ENCODE measurements around the gene DNTTIP2. TPM values are rescaled to one million over a fixed set of nuclear protein-coding genes. Genes with fewer than 3 reads are reported as not detected.

The DNTTIP2 gene
- total RNA-seq, 4 donors from 2014 or later, result 3.0 to 37.6 (median 24.2) TPM

DNA sequence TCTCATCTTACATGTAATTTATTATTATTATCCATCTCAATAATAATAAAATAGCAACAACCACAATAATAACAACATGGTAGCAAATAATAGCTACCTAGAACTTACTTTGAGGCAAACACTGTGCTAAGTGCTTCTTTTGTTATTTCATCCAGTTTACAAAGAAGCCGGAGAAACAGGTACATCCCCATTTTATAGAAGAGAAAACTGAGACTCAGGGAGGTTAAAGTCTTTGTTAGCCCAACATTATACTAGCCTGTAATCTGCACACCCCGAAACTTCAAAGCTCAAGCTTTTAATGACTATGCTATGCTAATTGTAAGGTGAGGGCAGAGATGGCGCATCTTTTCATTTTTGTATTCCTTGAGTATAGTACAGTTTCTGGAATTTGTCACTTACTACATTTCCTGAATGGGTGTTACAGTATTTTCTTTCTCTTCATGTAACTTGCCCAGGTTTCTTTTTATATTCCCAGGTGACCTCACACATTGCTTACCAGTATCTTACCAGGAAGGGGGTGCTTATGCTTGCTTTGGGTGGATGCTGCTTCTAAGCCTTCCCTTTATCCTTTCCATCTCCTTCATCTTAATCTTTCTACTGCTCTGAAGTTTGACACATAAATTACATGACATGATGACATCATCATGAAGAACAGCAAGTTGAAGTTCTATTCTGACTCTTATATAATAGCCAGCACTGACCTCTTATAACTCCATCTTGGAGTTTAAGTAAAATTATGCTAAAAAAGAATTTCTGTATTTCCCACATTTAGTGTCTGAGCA, 21.9 kb upstream of the DNTTIP2 start:
- no peak for TF ChIP-seq EP300 (IDR thresholded peaks at IDR 0.05; ENCODE audit: low read depth)
- WGBS, 2 donors (ENCODE audit: low coverage in 1 of 2), result 78 to 99% methylated on average over 2 to 3 of the region's 3 CpGs
- Histone ChIP-seq H3K9me3 (no peaks in the 10 kb centered on the region), H3K4me1 (peaks cover 0 to 21% (median 7%) of the 10 kb centered on the region in 4 donors), H3K36me3 (peaks cover 0 to 30% (median 8%) of the 10 kb centered on the region in 4 donors), H3K27me3 (no peaks in the 10 kb centered on the region), H3K27ac (no peak overlapping the region), H3K4me3 (no peak overlapping the region)
- intact Hi-C loops (cut with DNase I; ENCODE audit: low total_unique reads) (no loop called here), in situ Hi-C loops (cut with MboI; ENCODE audit: low pct_ligation_motif_present in 1 of 4, low pct_unique_long_range_greater_than_20kb in 1 of 4, low sequenced_read_pairs in 3 of 4) (no loop called here)
- no peak for DNase-seq

DNA sequence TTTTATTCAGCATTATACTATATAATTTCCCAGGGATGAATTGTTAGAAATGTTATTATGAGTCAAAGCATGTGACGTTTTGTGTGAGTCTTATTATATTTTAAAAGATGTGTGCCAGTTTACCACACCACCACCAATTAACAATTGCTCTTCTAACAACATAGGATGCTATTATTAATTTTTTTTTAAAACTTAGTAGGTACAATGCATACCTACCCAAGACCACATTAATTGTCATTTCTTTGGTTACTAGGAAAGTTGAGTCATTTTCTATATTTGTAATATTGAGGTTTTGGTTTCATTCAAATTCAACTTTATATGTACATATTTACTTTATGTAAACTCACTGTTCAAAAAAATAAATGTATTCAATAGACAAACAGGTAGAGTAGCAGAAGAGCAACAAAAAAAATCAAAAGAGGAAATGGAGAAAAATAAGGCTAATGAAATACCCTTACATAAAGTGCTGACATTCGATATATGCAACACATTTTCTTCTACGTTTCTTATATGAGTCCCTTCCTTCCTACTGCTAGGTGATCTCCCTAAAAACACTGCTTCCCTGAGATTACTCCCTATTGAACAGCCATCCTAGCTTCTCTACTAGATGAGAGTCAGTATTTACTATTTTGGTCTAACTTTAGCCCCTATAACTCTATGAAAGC, 20.7 kb upstream of the DNTTIP2 start:
- 80 to 90% methylated on average over 3 of the region's 3 CpGs for WGBS, 2 donors (ENCODE audit: low coverage in 1 of 2)
- no peaks in the 10 kb centered on the region for H3K27me3 ChIP-seq

GRCh38 chr1:93888900-93889299, 9.9 kb upstream of the DNTTIP2 start:
- H3K9me3 ChIP-seq, result no peaks in the 10 kb centered on the region
- peaks cover 0 to 20% (median 9%) of the 10 kb centered on the region in 4 donors for H3K36me3 ChIP-seq
- TF ChIP-seq EP300 (IDR thresholded peaks at IDR 0.05; ENCODE audit: low read depth), result no peak
- TF ChIP-seq, protein P1, sequence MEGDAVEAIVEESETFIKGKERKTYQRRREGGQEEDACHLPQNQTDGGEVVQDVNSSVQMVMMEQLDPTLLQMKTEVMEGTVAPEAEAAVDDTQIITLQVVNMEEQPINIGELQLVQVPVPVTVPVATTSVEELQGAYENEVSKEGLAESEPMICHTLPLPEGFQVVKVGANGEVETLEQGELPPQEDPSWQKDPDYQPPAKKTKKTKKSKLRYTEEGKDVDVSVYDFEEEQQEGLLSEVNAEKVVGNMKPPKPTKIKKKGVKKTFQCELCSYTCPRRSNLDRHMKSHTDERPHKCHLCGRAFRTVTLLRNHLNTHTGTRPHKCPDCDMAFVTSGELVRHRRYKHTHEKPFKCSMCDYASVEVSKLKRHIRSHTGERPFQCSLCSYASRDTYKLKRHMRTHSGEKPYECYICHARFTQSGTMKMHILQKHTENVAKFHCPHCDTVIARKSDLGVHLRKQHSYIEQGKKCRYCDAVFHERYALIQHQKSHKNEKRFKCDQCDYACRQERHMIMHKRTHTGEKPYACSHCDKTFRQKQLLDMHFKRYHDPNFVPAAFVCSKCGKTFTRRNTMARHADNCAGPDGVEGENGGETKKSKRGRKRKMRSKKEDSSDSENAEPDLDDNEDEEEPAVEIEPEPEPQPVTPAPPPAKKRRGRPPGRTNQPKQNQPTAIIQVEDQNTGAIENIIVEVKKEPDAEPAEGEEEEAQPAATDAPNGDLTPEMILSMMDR (IDR thresholded peaks at IDR 0.05), result no peak
- TF ChIP-seq POLR2A (IDR thresholded peaks at IDR 0.05), result no peak
- no peak for TF ChIP-seq POLR2AphosphoS5 (IDR thresholded peaks at IDR 0.05)
- H3K27me3 ChIP-seq, result no peaks in the 10 kb centered on the region
- intact Hi-C loops (cut with DNase I; ENCODE audit: low total_unique reads), result no loop called here
- 84 to 85% methylated on average over 6 of the region's 6 CpGs for WGBS, 2 donors (ENCODE audit: low coverage in 1 of 2)
- no peak for DNase-seq
- H3K4me3 ChIP-seq, result no peak overlapping the region
- H3K27ac ChIP-seq, result no peak overlapping the region
- in situ Hi-C loops (cut with MboI; ENCODE audit: low pct_ligation_motif_present in 1 of 4, low pct_unique_long_range_greater_than_20kb in 1 of 4, low sequenced_read_pairs in 3 of 4), result no loop called here
- no peaks in the 10 kb centered on the region for H3K4me1 ChIP-seq

More for the DNA sequence above, 20.7 kb upstream of the DNTTIP2 start:
- Histone ChIP-seq H3K36me3 (peaks cover 0 to 39% (median 12%) of the 10 kb centered on the region in 4 donors), H3K9me3 (no peaks in the 10 kb centered on the region), H3K4me1 (peaks cover 0 to 19% (median 7%) of the 10 kb centered on the region in 4 donors), H3K27ac (no peak overlapping the region), H3K4me3 (no peak overlapping the region)
- in situ Hi-C loops (cut with MboI; ENCODE audit: low pct_ligation_motif_present in 1 of 4, low pct_unique_long_range_greater_than_20kb in 1 of 4, low sequenced_read_pairs in 3 of 4) (no loop called here), intact Hi-C loops (cut with DNase I; ENCODE audit: low total_unique reads) (no loop called here)
- DNase-seq, result no peak
- no peak for TF ChIP-seq POLR2A (IDR thresholded peaks at IDR 0.05)
- TF ChIP-seq, protein P1 (IDR thresholded peaks at IDR 0.05), result no peak

DNA sequence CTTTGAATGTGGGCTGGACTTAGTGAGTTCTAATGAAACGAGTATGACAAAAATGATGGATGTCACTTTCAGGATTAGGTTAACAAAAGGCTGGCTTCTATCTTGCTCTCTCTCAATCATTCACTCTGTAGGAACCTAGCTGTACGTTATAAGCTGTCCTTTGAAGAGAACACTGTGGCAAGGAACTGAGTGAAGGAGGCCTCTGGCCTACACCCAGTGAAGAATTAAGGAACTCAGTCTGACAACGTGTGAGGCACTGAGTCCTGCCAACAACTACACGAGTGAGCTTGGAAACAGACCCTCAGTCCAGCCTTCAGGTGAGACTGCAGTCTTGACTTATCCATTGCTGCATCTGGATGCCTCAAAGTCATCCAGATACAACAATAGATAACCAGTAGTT, 3.3 kb upstream of the DNTTIP2 start:
- intact Hi-C loops (cut with DNase I; ENCODE audit: low total_unique reads), result no loop called here
- Histone ChIP-seq H3K9me3 (no peaks in the 10 kb centered on the region), H3K27me3 (no peaks in the 10 kb centered on the region), H3K36me3 (no peaks in the 10 kb centered on the region), H3K4me3 (no peak overlapping the region), H3K27ac (no peak overlapping the region), H3K4me1 (peaks cover 9 to 20% (median 11%) of the 10 kb centered on the region in 4 donors)
- DNase-seq, result no peak
- TF ChIP-seq POLR2AphosphoS5 (IDR thresholded peaks at IDR 0.05), result no peak
- TF ChIP-seq EP300 (IDR thresholded peaks at IDR 0.05; ENCODE audit: low read depth), result no peak
- no peak for TF ChIP-seq POLR2A (IDR thresholded peaks at IDR 0.05)
- TF ChIP-seq, protein P1 (IDR thresholded peaks at IDR 0.05), result no peak
- WGBS, 2 donors (ENCODE audit: low coverage in 1 of 2), result 84 to 94% methylated on average over 2 to 4 of the region's 4 CpGs
- in situ Hi-C loops (cut with MboI; ENCODE audit: low pct_ligation_motif_present in 1 of 4, low pct_unique_long_range_greater_than_20kb in 1 of 4, low sequenced_read_pairs in 3 of 4), result no loop called here
